Rectal smooth muscle tissue (tissue), 1 donor: Measurements from ENCODE around the gene ITGA1.
"Not testable (repeated sequence)": the region's sequence is repeated elsewhere in the genome, so short reads cannot be mapped to it uniquely, and the experiment has no call there.

Experiments
- H3K27ac ChIP-seq: one replicate; pipeline ENCODE4 v1.7.0; 2013; ENCODE audit warnings: low read depth, low read length, inconsistent platforms
- H3K27me3 ChIP-seq: one replicate; pipeline ENCODE4 v1.7.0; 2013; ENCODE audit warnings: low read length; ENCODE audit not compliant: control insufficient read depth, insufficient read depth
- H3K36me3 ChIP-seq: one replicate; pipeline ENCODE4 v1.7.0; 2013; ENCODE audit warnings: low read length; ENCODE audit not compliant: control insufficient read depth, insufficient read depth
- H3K4me1 ChIP-seq: one replicate; pipeline ENCODE4 v1.7.0; 2013; ENCODE audit warnings: low read length; ENCODE audit not compliant: control insufficient read depth, insufficient read depth
- H3K4me3 ChIP-seq: one replicate; pipeline ENCODE4 v1.7.0; 2013; ENCODE audit warnings: low read length
- H3K9ac ChIP-seq: one replicate; pipeline ENCODE4 v1.7.0; 2013; ENCODE audit warnings: low read length

ITGA1 gene

DNA sequence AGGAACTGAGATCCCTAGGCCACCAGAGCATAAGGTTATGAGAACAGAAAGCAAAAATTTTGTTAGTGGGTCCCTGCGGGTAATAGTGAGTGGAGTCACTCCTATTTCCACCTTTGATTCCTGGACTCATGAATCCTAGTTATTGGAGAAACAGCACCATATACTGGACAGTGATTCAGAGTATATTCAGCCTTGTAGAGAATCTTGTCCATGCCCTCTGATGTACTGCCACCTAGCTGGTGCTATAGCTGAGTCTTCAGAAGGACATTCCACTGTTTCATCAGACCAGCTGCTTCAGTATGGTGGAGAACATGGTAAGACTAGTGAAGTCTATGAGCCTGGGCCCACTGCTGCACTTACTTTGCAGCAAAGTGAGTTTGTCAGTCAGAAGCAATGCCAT is 176.4 kb downstream of the ITGA1 start:
- H3K27ac ChIP-seq: no peak overlapping the region
- H3K4me3 ChIP-seq: no peak overlapping the region
- no peak overlapping the region for H3K9ac ChIP-seq
- H3K27me3 ChIP-seq: no peaks in the 10 kb centered on the region
- no peaks in the 10 kb centered on the region for H3K36me3 ChIP-seq
- no peaks in the 10 kb centered on the region for H3K4me1 ChIP-seq

DNA sequence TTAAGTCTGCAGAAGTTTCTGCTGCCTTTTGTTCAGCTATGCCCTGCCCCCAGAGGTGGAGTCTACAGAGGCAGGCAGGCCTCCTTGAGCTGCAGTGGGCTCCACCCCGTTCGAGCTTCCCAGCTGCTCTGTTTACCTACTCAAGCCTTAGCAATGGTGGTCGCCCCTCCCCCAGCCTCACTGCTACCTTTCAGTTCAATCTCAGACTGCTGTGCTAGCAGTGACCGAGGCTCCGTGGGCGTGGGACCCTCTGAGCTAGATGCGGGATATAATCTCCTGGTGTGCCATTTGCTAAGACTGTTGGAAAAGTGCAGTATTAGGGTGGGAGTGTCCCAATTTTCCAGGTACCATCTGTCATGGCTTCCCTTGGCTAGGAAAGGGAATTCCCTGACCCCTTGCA is 188.4 kb downstream of the ITGA1 start:
- not testable (repeated sequence) for H3K27me3 ChIP-seq, H3K4me1 ChIP-seq, H3K36me3 ChIP-seq, H3K27ac ChIP-seq, H3K9ac ChIP-seq, H3K4me3 ChIP-seq

DNA sequence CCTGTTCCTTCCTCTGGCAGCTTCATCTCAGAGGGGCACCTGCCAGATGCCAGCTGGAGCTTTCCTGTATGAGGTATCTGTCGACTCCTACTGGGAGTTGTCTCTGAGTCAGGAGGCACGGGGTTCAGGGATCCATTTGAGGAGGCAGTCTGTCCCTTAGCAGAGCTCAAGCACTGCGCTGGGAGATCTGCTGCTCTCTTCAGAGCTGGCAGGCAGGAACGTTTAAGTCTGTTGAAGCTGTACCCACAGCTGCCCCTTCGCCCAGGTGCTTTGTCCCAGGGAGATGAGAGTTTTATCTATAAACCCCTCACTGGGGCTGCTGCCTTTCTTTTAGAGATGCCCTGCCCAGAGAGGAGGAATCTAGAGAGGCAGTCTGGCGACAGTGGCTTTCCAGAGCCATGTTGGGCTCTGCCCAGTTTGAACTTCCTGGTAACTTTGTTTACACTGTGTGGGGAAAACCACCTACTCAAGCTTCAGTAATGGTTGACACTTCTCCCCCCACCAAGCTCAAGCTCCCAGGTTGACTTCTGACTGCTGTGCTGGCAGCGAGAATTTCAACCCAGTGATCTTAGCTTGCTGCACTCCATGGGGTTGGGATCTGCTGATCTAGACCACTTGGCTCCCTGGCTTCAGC is 189.7 kb downstream of the ITGA1 start:
- Histone ChIP-seq H3K4me1 (no peaks in the 10 kb centered on the region), H3K27ac (no peak overlapping the region), H3K9ac (no peak overlapping the region), H3K27me3 (no peaks in the 10 kb centered on the region), H3K4me3 (no peak overlapping the region), H3K36me3 (no peaks in the 10 kb centered on the region)

DNA sequence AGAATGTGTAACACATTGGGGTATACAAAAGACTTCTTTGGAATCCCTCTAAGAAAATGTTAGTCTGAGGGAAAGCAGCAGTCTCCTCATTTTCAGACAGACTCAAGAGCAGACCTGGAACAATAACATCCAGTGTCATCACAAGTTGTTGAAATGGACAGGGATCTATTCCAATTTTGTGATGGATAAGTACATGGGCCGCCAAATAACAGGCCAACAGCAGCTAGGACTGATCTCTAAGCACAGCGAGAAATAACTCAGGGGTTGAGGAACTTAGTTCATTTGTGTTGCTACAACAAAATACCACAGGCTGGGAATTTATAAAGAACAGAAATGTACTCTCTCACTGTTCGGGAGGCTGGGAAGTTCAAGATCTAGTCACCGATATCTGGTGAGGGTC is 193.8 kb downstream of the ITGA1 start:
- Histone ChIP-seq H3K36me3 (no peaks in the 10 kb centered on the region), H3K4me1 (no peaks in the 10 kb centered on the region), H3K27ac (no peak overlapping the region), H3K27me3 (no peaks in the 10 kb centered on the region), H3K4me3 (no peak overlapping the region), H3K9ac (no peak overlapping the region)

DNA sequence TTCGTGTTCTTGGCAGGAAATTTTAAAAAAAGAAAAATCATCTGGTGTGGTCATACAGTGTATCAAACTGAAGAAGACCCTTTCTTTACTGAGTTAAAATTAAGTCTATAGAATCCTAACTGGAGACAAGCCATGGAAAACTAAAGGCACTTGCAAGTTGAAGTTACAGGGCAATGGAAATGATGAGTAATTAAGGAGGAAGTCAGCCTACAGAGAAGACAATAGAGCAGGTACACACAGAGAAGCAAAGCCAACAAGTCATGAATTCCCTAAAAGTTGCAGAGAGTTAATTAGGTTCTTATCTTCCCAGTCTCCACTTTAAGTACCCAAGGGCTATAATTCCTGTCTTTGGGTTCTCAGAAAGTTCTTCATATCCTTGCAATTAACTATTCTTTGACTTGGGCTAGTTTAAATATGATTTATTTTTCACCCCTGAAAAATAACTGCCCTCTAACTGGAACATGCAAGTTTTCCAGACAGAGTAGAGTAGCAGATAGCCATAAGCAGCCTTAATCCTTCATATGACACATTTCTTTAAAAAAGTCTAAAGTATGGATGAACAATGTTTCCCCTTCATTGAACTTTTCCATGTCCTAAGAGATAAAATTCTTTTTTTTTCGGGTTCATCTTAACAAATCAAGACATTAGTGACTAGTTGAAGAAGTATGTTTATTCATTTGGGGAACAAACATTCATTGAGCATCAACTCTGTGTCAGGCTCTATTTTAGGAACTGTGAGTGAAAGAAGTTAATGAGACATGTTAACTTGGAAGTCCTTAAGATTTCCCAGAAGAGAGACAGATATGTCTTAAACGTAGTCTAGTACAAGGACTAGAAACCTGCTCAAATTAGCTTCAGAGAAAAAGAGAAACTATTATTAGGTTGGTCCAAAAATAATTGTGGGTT is 196.3 kb downstream of the ITGA1 start:
- H3K27ac ChIP-seq: no peak overlapping the region
- H3K9ac ChIP-seq: no peak overlapping the region
- H3K36me3 ChIP-seq: no peaks in the 10 kb centered on the region
- H3K4me1 ChIP-seq: no peaks in the 10 kb centered on the region
- H3K4me3 ChIP-seq: no peak overlapping the region
- no peaks in the 10 kb centered on the region for H3K27me3 ChIP-seq

DNA sequence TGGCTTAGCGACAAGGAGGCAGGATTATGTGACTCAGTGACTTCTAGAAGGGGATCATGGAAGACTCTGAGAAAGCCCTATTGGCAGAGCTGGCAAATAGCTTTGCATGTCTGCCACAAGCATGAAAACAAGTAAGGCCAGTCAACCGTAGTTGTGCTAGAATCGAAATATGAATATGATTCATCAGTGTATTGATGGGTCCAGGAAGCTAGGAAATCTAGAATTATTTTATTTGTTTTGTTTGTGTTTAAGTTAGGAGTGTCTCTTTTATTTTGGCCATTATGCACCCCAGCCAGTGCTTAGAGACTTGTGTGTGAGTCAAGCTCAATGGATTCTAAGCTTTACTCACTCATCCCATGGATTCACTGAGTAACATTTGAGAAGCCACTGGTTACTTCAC is 197.6 kb downstream of the ITGA1 start:
- no peaks in the 10 kb centered on the region for H3K4me1 ChIP-seq
- H3K27me3 ChIP-seq: peaks cover 3% of the 10 kb centered on the region
- no peaks in the 10 kb centered on the region for H3K36me3 ChIP-seq
- no peak overlapping the region for H3K9ac ChIP-seq
- H3K4me3 ChIP-seq: no peak overlapping the region
- no peak overlapping the region for H3K27ac ChIP-seq

DNA sequence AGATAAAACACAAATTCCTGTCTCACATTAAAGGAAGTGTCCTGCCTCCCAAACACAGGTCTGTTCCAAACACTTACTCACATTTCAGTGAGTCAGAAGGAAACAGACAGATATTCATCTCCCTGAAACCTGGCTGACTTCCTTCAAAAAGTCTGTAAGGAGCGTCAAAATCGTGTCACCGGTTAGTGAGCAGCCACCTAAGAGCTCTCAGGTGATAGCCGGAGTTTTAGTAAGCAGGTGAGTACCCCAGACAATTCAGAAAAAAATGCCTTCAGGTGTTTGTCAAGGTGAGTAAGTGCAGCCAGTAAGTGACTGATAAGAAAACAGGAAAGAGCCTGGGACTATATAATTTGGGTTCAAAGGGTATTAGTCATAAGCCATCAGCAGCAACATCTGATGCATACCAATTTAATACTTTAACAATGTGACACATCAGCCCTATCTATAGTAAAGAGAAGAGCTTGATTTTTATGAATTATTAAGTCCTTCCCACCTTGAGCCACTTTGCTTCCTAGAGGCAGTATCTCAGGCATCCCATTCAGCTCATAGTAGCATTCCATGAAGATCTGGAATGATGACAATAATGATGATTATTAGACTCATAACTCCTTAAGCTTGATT is 200.1 kb downstream of the ITGA1 start:
- Histone ChIP-seq H3K4me1 (no peaks in the 10 kb centered on the region), H3K4me3 (no peak overlapping the region), H3K9ac (no peak overlapping the region), H3K27ac (no peak overlapping the region), H3K36me3 (no peaks in the 10 kb centered on the region), H3K27me3 (peaks cover 3% of the 10 kb centered on the region)

DNA sequence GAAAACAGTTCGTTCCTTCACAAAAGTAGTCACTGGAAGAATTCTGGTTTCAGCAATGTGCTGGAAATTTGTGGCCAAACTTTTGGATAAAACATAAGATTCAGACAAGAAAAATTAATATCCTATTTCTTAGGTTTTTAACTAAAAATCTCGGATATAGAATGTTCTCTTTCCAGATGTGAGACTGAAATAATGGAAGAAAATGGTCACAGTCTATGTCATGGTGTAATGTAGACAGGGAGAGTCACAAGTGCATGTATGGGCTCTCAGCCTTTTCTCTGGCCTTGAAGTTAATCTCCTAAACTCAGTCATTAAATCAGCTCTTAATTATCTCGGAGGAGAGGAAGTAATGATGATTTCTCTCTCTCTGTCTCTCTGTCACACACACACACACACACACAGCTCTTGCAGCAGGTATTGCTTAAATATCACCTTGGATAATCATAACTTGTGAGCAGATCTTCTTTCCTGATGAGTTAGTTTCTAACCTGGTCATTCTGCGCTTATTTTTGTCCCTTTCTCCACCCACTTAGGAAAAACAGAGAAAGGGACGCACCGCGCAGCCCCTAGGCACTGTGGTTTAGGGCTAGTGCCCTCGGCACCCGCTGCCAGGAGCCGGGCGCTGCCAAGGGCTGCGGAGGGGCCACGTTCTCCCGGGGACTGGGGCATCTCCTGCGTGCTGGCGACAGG is 200.8 kb downstream of the ITGA1 start:
- peaks cover 3% of the 10 kb centered on the region for H3K27me3 ChIP-seq
- H3K4me1 ChIP-seq: no peaks in the 10 kb centered on the region
- peak overlapping the region; percentile 17 for H3K9ac ChIP-seq
- H3K4me3 ChIP-seq: peak overlapping the region; percentile 93
- no peaks in the 10 kb centered on the region for H3K36me3 ChIP-seq
- H3K27ac ChIP-seq: no peak overlapping the region

DNA sequence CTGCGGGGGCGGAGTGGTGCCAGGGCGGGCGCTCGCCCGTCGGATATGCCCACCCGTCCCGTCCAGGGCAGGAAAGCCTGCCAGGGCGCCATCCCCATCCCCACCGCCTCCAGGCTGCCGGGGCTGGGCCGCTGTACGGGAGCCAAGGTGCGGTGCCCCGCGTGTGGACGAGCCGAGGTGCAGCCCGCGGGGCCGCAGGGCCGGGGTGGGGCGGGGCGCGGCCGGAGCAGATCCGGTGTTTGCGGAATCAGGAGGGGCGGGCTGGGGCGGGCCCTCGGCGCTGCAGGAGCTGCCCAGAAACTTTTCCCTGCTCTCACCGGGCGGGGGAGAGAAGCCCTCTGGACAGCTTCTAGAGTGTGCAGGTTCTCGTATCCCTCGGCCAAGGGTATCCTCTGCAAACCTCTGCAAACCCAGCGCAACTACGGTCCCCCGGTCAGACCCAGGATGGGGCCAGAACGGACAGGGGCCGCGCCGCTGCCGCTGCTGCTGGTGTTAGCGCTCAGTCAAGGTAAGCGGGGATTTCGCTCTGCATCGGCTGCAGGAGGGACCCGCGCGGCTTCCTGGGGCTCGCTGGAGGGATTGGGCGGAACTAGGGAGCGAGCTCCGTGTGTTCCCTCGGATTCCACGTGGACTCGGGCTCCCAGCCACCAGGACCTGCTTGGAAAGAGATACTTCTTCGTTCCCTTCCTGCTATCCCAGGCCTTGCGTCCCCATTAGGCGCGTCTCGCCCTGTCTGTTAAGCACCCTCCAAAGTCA is 201.5 kb downstream of the ITGA1 start, which contains the start of gene ITGA2:
TSS of gene ITGA2 (plus strand) at position 328 of the 756 bp plus-strand sequence. CDS start at position 445, 117 bp downstream.
- H3K27ac ChIP-seq: no peak within 1 kb of the TSS
- peak within 1 kb of the TSS; percentile 25 for H3K9ac ChIP-seq
- H3K36me3 ChIP-seq: no peaks in the 10 kb centered on the region
- peak within 1 kb of the TSS; percentile 93 for H3K4me3 ChIP-seq
- no peaks in the 10 kb centered on the region for H3K4me1 ChIP-seq
- peaks cover 3% of the 10 kb centered on the region for H3K27me3 ChIP-seq

DNA sequence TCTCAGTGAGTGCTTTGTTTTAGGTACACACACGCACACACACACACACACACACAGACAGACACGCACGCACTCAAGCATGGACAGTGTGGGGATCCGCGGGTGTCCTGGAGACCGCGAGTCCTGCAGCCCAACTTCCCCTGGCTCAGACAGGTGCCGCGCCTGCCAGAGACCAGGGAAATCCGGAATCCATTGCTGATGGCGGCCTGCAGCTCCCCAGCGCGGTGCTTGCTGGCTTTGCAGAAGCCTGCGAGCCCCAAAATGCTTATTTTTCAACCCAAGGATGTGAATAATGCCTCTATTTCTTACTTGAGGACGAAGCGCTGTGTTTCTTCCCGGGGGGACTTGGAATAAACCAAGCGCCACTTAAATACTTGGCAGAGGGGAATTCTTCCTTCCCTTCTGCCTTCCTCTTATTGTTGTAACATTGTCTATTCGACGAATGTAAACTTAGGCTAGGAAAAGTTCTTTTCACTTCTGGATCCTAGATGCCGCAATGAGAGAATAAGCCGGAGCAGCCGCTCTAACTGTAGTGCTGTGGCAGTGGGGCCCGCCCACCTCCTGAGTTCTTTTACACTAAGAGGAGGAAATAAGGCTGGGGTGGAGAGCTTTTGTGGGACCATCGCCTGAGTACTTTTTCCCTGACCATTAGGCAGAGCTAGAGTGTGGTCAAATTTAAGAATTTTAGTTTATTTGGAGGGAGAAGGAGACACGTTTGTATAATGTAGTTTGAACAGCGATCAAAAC is 202.2 kb downstream of the ITGA1 start:
- Histone ChIP-seq H3K27me3 (peaks cover 3% of the 10 kb centered on the region), H3K36me3 (no peaks in the 10 kb centered on the region), H3K27ac (no peak overlapping the region), H3K9ac (peak overlapping the region; percentile 24), H3K4me1 (no peaks in the 10 kb centered on the region), H3K4me3 (peak overlapping the region; percentile 93)

DNA sequence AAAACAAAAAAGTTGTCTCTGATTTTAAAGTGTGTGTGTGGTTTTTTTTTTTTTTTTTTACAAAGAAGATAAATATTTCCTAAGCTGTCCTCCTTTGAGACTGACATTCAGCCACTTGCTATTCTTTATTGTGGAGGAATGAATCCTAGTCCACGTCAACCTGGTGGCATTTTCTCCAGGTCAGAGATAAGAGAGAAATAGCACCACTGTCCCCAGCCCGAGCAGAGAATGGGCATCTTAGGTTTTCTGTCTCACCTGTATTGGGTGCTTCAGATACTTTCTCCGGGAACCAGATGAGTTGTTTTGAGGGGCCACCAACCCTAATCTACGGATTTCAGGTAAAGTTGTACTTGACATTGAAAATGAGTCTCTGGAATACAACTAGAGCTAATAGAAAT is 202.8 kb downstream of the ITGA1 start:
- Histone ChIP-seq H3K27ac (no peak overlapping the region), H3K4me3 (no peak overlapping the region), H3K9ac (no peak overlapping the region)

More for the DNA sequence above, 202.8 kb downstream of the ITGA1 start:
- H3K4me1 ChIP-seq: no peaks in the 10 kb centered on the region
- no peaks in the 10 kb centered on the region for H3K36me3 ChIP-seq
- H3K27me3 ChIP-seq: peaks cover 3% of the 10 kb centered on the region
